ENCODE data around the gene FAM98B. TPM values are rescaled to one million over a fixed set of nuclear protein-coding genes. Genes with fewer than 3 reads are reported as not detected.

Gene FAM98B
- total RNA-seq, 2 experiments from 2014 or later: 34.8 to 41.4 TPM

DNA sequence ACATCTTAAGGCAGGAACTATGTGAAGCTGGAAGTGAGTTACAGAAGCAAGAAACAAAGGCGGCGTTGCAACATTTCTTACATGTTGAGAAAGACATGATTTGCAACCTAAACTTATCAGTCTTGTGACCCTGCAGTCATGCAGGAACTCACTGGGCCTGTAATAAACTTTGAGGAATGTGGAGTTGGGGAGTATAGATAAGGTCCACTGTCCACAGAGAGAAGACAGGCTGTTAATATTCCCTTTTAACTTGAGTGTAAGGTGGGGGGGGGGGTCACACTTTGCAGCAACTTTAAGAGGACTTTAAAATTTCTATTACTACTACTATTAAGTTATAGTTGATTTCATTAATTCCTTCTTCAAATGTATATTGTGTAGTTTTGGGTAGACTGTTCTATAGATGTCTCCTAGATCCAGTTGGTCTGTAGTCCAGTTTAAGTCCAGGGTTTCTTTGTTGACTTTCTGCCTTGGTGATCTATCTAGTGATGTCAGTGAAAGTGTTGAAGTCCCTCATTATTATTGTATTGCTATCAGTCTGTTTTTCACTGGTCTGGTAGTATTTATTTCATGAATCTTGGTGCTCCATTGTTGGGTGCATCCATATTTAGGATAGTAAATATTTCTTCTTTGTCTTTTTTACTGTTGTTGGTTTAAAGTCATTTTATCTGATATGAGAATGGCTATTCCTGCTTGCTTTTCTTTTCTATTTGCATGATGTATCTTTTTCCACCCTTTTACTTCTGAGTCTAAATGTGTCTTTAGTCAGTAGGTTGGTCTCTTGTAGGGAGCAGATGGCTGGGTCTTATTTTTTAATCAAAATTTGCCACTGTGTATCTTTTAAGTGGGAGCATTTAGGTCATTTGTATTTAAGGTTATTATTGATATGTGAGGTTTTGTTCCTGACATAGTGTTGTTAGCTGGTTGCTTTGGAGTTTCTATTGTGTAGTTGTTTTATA, 15.6 kb upstream of the FAM98B start:
- DNase-seq (no peak), ATAC-seq (no peak)
- Mint-ChIP-seq H3K27ac (no peak overlapping the region), H3K36me3 (no peaks in the 10 kb centered on the region), H3K27me3 (peaks cover 62% of the 10 kb centered on the region), H3K4me3 (no peak overlapping the region), H3K4me1 (peaks cover 8% of the 10 kb centered on the region), H3K9me3 (ENCODE audit: low read depth) (no peaks in the 10 kb centered on the region)
- CTCF ChIA-PET: interaction anchor here (4.3 to 6.4 kb wide), 2 partner anchors 15 to 259 kb away, joined by 49 to 143 read pairs; partner anchors contain the start of gene FAM98B

GRCh38 chr15:38440353-38441129, 13.4 kb upstream of the FAM98B start:
- Mint-ChIP-seq H3K9me3 (ENCODE audit: low read depth) (no peaks in the 10 kb centered on the region), H3K36me3 (no peaks in the 10 kb centered on the region), H3K4me1 (peaks cover 8% of the 10 kb centered on the region), H3K27me3 (peaks cover 44% of the 10 kb centered on the region), H3K27ac (peak overlapping the region; percentile 7), H3K4me3 (no peak overlapping the region)
- DNase-seq (peak; percentile 63), ATAC-seq (peak; percentile 90)
- CTCF ChIA-PET: interaction anchor here (0.6 to 6.4 kb wide), 41 partner anchors 8 to 1140 kb away, joined by 3 to 143 read pairs (median 5); partner anchors contain the start of genes FAM98B, RASGRP1 and THBS1

DNA sequence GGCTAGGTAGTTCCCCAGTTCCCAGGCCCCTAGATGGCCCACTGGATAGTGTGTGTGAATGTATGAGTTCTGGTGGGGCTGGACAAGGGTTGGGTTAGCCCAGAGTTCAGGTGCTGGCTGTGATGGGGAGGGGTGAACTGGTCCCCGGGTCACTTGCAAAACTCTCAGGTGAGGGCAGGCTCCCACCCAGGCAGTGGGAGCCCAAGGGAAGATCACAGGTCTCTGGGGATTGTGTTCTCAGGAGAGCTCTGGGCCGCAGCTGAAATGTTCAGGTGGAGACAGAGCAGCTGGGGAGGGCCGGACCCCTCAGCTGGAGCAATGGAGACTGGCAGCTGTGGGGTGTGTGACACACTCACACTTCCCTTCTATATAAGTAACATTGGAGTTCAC, 12.8 kb upstream of the FAM98B start:
- Mint-ChIP-seq H3K27me3 (peaks cover 39% of the 10 kb centered on the region), H3K4me1 (peaks cover 8% of the 10 kb centered on the region), H3K9me3 (ENCODE audit: low read depth) (no peaks in the 10 kb centered on the region), H3K27ac (no peak overlapping the region), H3K36me3 (no peaks in the 10 kb centered on the region), H3K4me3 (no peak overlapping the region)
- DNase-seq (no peak), ATAC-seq (no peak)
- CTCF ChIA-PET: interaction anchor here (0.9 to 6.4 kb wide), 27 partner anchors 12 to 1139 kb away, joined by 3 to 143 read pairs (median 7); partner anchors contain the start of genes FAM98B, RASGRP1 and THBS1

DNA sequence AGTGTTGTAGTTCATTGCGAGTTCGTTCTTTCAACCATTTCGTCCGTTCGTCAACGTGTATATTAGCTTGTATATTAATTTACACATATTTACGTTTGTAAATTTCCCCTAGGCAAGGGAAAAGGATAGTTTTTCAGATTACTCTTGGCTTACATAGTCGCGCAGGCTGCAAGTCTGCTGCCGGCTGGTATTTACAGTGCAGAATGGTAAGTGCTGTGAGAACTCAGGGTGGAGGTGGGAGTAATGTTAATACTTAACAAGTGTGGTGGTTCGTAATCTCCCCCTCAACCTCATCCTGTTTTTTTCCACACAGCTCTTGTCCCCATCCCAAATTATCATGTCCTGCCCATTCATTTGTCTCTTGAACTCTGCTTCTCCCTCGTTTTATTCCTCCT, 766 bp downstream of the FAM98B start:
- no peak for DNase-seq
- H3K36me3 Mint-ChIP-seq: peaks cover 13% of the 10 kb centered on the region
- H3K4me3 Mint-ChIP-seq: peak overlapping the region; percentile 94
- H3K4me1 Mint-ChIP-seq: peaks cover 36% of the 10 kb centered on the region
- CTCF ChIA-PET: interaction anchor here (0.8 to 5.7 kb wide), 18 partner anchors 11 to 1302 kb away, joined by 3 to 50 read pairs (median 4); partner anchors contain the start of gene RASGRP1
- H3K27me3 Mint-ChIP-seq: peaks cover 12% of the 10 kb centered on the region
- peak overlapping the region; percentile 92 for H3K27ac Mint-ChIP-seq
- ATAC-seq: no peak
- no peaks in the 10 kb centered on the region for H3K9me3 Mint-ChIP-seq (ENCODE audit: low read depth)

DNA sequence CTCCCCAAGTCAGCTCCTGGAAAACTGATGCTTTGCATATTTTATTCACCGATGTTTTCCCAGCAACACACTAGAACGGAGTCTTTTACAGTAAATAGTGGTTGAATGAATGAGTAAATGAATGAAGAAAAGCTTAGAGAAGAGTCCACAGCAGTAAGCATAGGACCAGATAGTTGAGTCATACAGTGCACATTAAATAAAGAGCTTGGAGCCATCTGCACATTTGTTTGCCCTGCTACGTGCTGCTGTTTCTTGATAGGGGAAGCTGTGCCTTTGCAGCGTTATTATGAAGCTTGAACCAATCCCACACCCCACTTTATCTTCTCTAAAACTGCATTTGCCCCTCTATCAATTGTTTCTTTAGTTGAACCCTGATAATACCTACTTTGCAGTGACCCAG, 1.2 kb downstream of the FAM98B start:
- CTCF ChIA-PET: interaction anchor here (0.8 to 5.7 kb wide), 14 partner anchors 14 to 1302 kb away, joined by 3 to 50 read pairs (median 6); partner anchors contain the start of gene RASGRP1
- ATAC-seq: no peak

GRCh38 chr15:38458646-38459045, 4.7 kb downstream of the FAM98B start:
- Mint-ChIP-seq H3K27ac (no peak overlapping the region), H3K27me3 (no peaks in the 10 kb centered on the region), H3K36me3 (peaks cover 13% of the 10 kb centered on the region), H3K4me3 (no peak overlapping the region), H3K4me1 (peaks cover 57% of the 10 kb centered on the region), H3K9me3 (ENCODE audit: low read depth) (no peaks in the 10 kb centered on the region)
- ATAC-seq (no peak), DNase-seq (no peak)
- CTCF ChIA-PET: interaction anchor here (1.3 to 3.1 kb wide), 5 partner anchors 18 to 241 kb away, joined by 3 to 11 read pairs (median 3); no protein-coding TSS in a partner anchor

More for the DNA sequence above, 1.2 kb downstream of the FAM98B start:
- Mint-ChIP-seq H3K9me3 (ENCODE audit: low read depth) (no peaks in the 10 kb centered on the region), H3K27me3 (peaks cover 12% of the 10 kb centered on the region), H3K4me3 (peak overlapping the region; percentile 94), H3K36me3 (peaks cover 13% of the 10 kb centered on the region), H3K27ac (peak overlapping the region; percentile 92), H3K4me1 (peaks cover 40% of the 10 kb centered on the region)
- no peak for DNase-seq

DNA sequence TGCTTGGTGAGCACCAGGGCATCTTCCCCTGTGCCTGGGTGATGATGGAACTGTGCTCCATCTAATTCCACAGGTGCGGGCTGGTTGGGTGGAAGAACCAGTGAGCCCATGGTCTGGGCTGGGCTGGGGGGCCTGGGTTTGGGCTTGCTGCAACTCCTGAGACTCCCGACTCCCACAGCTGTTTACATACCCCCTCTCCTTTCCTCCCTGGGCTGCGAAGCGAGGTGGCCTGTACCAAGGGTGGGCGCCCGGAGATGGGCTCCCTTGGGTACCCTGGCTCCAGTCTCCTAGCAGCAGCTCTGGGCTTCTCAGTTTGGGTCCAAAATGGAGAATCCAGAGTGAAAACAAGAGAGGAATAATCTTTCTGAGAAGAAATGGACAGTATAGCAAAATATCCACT, 5.6 kb downstream of the FAM98B start:
- no peak for ATAC-seq
- DNase-seq: no peak

GRCh38 chr15:38460543-38460942, 6.6 kb downstream of the FAM98B start:
- Mint-ChIP-seq H3K27me3 (no peaks in the 10 kb centered on the region), H3K27ac (peak overlapping the region; percentile 33), H3K36me3 (peaks cover 13% of the 10 kb centered on the region), H3K9me3 (ENCODE audit: low read depth) (no peaks in the 10 kb centered on the region), H3K4me1 (peaks cover 48% of the 10 kb centered on the region), H3K4me3 (no peak overlapping the region)
- DNase-seq (no peak), ATAC-seq (no peak)
- CTCF ChIA-PET: interaction anchor here (0.9 to 1.5 kb wide), 8 partner anchors 20 to 242 kb away, joined by 3 to 5 read pairs (median 4); no protein-coding TSS in a partner anchor

More for the DNA sequence above, 5.6 kb downstream of the FAM98B start:
- H3K9me3 Mint-ChIP-seq (ENCODE audit: low read depth): no peaks in the 10 kb centered on the region
- peaks cover 55% of the 10 kb centered on the region for H3K4me1 Mint-ChIP-seq
- CTCF ChIA-PET: interaction anchor here (0.8 to 3.1 kb wide), 4 partner anchors 19 to 240 kb away, joined by 3 to 11 read pairs (median 3); no protein-coding TSS in a partner anchor
- H3K27ac Mint-ChIP-seq: peak overlapping the region; percentile 2
- H3K36me3 Mint-ChIP-seq: peaks cover 13% of the 10 kb centered on the region
- H3K27me3 Mint-ChIP-seq: no peaks in the 10 kb centered on the region
- no peak overlapping the region for H3K4me3 Mint-ChIP-seq

DNA sequence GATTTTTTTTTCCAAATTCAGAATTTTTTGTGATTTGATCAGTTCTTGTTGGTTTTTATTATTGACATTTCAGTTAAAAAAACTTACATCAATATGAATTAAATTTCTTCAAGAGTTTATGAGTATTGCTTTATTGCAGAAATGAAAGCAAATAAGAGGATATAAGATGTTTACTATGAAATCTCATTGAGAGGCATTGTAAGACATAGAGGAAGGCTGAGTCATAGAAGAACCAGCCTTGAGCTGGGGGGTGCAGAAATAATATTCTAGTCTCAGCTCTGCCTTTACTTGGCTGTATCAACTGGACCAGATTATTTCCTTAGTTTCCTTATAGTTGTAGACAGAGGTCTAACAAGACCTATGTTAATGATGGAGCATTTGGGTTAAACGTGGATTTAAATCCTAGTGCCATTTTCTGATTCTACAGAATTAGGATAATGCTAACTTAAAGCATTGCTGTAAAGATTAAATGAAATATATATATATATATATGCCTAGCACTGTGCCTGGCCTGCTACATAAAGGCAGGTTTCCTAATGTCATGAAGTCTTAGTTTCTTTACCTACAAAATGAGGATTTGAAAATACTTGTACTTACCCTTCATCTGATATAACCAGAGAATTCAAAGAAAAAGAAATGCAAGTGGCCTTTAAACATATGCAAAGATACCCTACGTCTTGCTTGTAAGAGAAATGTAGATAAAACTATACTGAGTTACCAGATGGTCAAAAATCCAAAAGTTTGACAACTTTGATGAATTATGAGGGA, 7.3 kb downstream of the FAM98B start:
- no peak overlapping the region for H3K4me3 Mint-ChIP-seq
- CTCF ChIA-PET: interaction anchor here (0.9 to 1.5 kb wide), 7 partner anchors 21 to 241 kb away, joined by 3 to 5 read pairs (median 4); no protein-coding TSS in a partner anchor
- ATAC-seq: peak; percentile 86

DNA sequence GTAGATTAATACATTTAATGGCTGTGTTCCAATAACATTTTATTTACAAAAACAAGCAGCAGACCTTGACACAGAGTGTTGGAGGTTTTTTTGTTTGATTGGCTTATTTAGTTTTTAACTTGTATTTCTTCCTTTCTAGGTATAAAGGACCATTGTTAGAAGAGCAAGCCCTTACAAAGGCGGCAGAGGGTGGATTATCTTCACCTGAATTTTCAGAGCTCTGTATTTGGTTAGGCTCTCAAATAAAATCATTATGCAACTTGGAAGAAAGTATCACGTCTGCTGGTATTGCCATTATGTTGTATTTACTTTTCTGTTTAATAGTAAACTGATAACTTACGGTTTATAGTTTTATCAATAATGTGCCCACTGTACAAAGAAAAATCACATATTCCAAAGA, 10.0 kb downstream of the FAM98B start:
- ATAC-seq: no peak
- H3K4me1 Mint-ChIP-seq: peaks cover 28% of the 10 kb centered on the region

More for the DNA sequence above, 7.3 kb downstream of the FAM98B start:
- Mint-ChIP-seq H3K4me1 (peaks cover 42% of the 10 kb centered on the region), H3K27me3 (no peaks in the 10 kb centered on the region), H3K36me3 (peaks cover 16% of the 10 kb centered on the region), H3K27ac (no peak overlapping the region), H3K9me3 (ENCODE audit: low read depth) (no peaks in the 10 kb centered on the region)
- no peak for DNase-seq

DNA sequence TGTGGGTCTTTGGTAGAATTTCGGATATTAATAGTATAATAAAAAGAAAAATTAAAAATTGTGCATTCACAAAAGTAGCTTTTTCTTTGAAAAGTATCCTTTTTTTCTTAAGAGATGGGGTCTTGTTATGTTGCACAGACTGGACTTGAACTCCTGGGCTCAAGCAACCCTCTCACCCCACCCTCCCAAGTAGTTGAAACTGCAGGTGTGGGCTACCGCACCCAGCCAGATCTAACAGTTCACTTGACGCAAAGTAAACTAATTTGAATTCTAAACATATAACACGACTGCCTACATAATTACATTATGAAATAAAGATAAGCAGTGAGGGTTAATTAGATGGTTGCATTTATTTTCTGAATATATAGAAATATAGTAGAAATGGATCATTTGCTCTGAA, 10.7 kb downstream of the FAM98B start:
- CTCF ChIA-PET: interaction anchor here (1.1 to 2.2 kb wide), 6 partner anchors 14 to 234 kb away, joined by 3 to 12 read pairs (median 4); partner anchors contain the start of gene RASGRP1
- ATAC-seq (no peak), DNase-seq (no peak)
- H3K4me3 Mint-ChIP-seq: no peak overlapping the region
- peaks cover 24% of the 10 kb centered on the region for H3K4me1 Mint-ChIP-seq
- H3K27ac Mint-ChIP-seq: no peak overlapping the region
- no peaks in the 10 kb centered on the region for H3K27me3 Mint-ChIP-seq
- H3K9me3 Mint-ChIP-seq (ENCODE audit: low read depth): no peaks in the 10 kb centered on the region
- H3K36me3 Mint-ChIP-seq: peaks cover 3% of the 10 kb centered on the region

More for the DNA sequence above, 10.0 kb downstream of the FAM98B start:
- DNase-seq: no peak
- CTCF ChIA-PET: interaction anchor here (1.1 to 2.2 kb wide), 5 partner anchors 15 to 244 kb away, joined by 3 to 12 read pairs (median 4); partner anchors contain the start of gene RASGRP1
- H3K4me3 Mint-ChIP-seq: no peak overlapping the region
- H3K27ac Mint-ChIP-seq: no peak overlapping the region
- no peaks in the 10 kb centered on the region for H3K27me3 Mint-ChIP-seq
- no peaks in the 10 kb centered on the region for H3K9me3 Mint-ChIP-seq (ENCODE audit: low read depth)
- H3K36me3 Mint-ChIP-seq: peaks cover 6% of the 10 kb centered on the region

DNA sequence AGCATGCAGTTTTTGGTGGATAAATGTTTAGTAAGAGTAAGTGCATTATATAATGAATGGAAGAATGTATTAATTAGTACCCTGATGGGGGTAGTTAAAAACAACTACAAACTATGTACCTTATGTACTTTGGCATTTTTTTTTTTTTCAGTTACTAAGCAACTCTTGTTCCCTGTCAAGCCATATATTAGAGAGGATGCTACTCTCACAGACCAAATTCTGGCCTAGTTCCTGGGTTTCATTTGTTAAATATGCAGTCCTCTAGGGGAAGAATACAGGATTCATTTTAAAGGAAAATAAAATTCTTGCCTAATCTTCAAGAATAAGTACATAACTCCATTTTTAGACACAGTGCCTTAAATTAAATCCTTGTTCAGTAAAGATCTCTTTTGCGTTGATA, 16.9 kb downstream of the FAM98B start:
- H3K27ac Mint-ChIP-seq: peak overlapping the region; percentile 22
- peaks cover 19% of the 10 kb centered on the region for H3K36me3 Mint-ChIP-seq
- H3K4me3 Mint-ChIP-seq: no peak overlapping the region

More for the DNA sequence above, 16.9 kb downstream of the FAM98B start:
- CTCF ChIA-PET: interaction anchor here (0.8 to 5.8 kb wide), 6 partner anchors 16 to 229 kb away, joined by 3 to 27 read pairs (median 4); partner anchors contain the start of gene FAM98B
- Mint-ChIP-seq H3K4me1 (peaks cover 6% of the 10 kb centered on the region), H3K9me3 (ENCODE audit: low read depth) (no peaks in the 10 kb centered on the region), H3K27me3 (no peaks in the 10 kb centered on the region)
- DNase-seq (no peak), ATAC-seq (no peak)

Data from activated CD8-positive, alpha-beta memory T cell treated with anti-CD3 and anti-CD28 coated beads, Interleukin-2, amount 10 ng/mL, durations not matched to agents 7 days and 5 days (primary cell).